ENCODE results near the gene CTNS.

DNA sequence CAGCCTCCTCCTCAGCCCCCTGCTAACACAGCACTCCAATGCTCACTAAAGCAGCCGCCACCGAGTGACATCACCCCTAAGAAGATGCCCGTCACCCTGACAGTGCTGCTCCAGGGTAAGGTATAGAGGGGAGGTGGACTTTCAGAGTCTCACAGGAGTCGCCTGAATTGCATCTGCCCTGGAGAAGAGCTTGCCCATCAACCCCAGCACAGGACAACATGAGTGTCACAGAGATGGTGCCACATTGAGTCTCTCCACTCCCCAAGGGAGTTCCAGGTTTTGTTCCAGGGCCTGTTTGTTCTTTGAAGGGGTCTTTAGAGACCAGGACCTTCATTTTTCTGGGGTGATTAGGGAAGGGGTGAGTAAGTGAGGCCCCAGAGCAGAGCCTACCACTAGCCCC is 61.6 kb downstream of the CTNS start:
- TF ChIP-seq EZH2 (IDR thresholded peaks at IDR 0.05; ENCODE audit: borderline replicate concordance), result no peak
- TF ChIP-seq, protein P1, sequence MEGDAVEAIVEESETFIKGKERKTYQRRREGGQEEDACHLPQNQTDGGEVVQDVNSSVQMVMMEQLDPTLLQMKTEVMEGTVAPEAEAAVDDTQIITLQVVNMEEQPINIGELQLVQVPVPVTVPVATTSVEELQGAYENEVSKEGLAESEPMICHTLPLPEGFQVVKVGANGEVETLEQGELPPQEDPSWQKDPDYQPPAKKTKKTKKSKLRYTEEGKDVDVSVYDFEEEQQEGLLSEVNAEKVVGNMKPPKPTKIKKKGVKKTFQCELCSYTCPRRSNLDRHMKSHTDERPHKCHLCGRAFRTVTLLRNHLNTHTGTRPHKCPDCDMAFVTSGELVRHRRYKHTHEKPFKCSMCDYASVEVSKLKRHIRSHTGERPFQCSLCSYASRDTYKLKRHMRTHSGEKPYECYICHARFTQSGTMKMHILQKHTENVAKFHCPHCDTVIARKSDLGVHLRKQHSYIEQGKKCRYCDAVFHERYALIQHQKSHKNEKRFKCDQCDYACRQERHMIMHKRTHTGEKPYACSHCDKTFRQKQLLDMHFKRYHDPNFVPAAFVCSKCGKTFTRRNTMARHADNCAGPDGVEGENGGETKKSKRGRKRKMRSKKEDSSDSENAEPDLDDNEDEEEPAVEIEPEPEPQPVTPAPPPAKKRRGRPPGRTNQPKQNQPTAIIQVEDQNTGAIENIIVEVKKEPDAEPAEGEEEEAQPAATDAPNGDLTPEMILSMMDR (IDR thresholded peaks at IDR 0.05; ENCODE audit: poor library complexity), result no peak
